Fibroblast of mammary gland (primary cell): Measurements from ENCODE around the gene CCDC198.

Experiments
- DNase-seq: peaks from one replicate; pipeline ENCODE4 v3.0.0-alpha.2; 2010; ENCODE audit warnings: low read depth
- H3K4me3 ChIP-seq: 2 replicates; pipeline ENCODE4 v1.5.1; 2011; ENCODE audit warnings: low read depth, mild to moderate bottlenecking, low read length, moderate library complexity; ENCODE audit not compliant: control insufficient read depth
- CTCF ChIP-seq: conservative IDR thresholded peaks from 2 replicates; pipeline ENCODE4 v1.5.1; 2011; ENCODE audit warnings: low read depth, low read length, inconsistent platforms; ENCODE audit not compliant: control insufficient read depth, insufficient read depth

The CCDC198 gene

DNA sequence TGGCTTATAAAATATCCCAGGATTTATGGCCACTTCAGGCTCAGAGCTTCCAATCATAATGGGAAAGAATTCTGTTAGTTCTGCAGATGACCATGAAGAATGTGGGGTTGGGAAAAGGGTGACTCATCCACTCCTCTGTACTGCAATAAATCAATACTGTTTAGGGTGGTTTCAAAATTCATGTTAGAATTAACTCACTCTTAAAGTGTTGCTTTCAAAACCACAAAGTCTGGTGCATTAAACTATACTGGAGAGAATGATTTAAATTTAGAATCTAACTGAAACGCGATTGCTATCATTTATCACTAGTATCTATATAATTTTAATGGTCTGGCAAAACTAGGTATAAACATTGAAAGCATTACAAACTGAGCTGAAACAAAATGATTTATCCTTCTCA is 798 bp downstream of the CCDC198 start:
- peak; percentile 87 for DNase-seq
- TF ChIP-seq CTCF, result no peak
- no peak overlapping the region for H3K4me3 ChIP-seq

DNA sequence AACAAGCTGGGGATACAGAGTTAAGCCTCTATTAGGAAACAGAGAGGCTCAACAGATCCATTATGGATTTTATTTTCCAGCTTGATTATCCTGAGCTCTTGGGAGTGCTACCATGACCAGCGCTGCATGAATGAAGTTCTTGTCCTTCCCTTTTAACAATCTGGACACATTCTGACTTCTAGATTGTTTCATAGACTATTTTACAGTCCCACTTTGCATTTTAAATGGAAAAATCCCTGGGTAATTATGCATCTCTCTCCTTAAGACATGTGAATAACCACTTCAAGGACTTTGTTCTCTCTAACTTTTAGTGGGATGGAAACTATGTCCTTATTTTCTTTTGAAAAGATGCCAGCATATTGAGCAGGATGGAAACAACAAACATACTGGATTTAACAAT is 2.0 kb downstream of the CCDC198 start:
- TF ChIP-seq CTCF, result no peak
- DNase-seq, result no peak
- no peak overlapping the region for H3K4me3 ChIP-seq

DNA sequence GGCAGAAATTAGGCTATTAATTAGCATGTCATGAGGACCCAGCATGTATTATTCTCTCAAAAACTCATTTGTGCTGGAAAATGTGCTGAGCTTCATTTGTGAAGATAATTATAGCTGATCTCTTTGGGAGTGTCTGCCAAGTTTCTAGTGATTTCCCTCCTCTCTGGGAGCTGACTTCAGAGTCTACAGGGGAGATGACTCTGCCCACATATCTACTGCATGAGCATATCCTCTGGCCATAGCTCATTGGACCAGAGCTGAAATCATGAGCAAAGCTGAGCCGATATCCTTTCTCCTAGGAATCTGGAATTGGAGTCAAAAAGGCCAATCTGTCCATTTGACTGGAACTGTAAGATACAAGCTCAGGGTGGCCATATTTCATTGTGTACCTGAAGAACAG is 5.9 kb downstream of the CCDC198 start:
- peak; percentile 68 for DNase-seq
- H3K4me3 ChIP-seq, result no peak overlapping the region
- no peak for TF ChIP-seq CTCF

- no peak overlapping the region for H3K4me3 ChIP-seq
- TF ChIP-seq CTCF, result peak; percentile 78
- peak; percentile 63 for DNase-seq
These were observed 6.8 kb downstream of the CCDC198 start for GRCh38 chr14:57486767-57487379.

GRCh38 chr14:57485635-57486034 is 8.0 kb downstream of the CCDC198 start:
- H3K4me3 ChIP-seq, result no peak overlapping the region
- TF ChIP-seq CTCF, result no peak
- no peak for DNase-seq

DNA sequence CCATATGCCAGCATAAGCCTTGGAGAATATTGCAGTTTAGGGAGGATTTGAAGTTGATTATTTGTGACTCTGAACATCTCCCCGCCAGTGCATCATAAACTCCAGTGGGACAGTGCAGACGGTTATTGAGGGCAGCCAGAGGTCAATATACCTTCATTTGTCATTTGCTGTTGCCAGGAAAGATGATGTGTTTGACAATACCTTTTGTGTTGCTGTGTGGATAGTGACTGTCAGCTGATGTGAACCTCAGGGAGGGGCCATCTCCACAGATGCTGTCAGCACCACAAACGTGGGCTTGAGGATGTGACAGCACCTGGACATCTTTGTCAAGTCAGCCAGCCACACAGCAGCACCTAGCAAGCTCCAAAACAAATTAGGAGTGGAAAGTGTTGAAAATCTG is 11.5 kb downstream of the CCDC198 start:
- H3K4me3 ChIP-seq, result no peak overlapping the region
- TF ChIP-seq CTCF, result no peak
- DNase-seq, result no peak

GRCh38 chr14:57480051-57480450 is 13.6 kb downstream of the CCDC198 start:
- DNase-seq, result peak; percentile 56
- H3K4me3 ChIP-seq, result no peak overlapping the region
- TF ChIP-seq CTCF, result no peak
